GM23338 (cell line): Measurements from ENCODE around the gene TRIML2. TPM values are rescaled to one million over a fixed set of nuclear protein-coding genes. Genes with fewer than 3 reads are reported as not detected.

Source experiments
- ATAC-seq: fragments of 200-7000 bp; cut with Tn5 transposase; 3 replicates; pipeline ENCODE4 v1.9.1; 2020
- DNase-seq: peaks from one replicate; pipeline ENCODE4 v3.0.0-alpha.2; 2015; ENCODE audit warnings: low spot score
- H2AFZ ChIP-seq: fragments of 200-600 bp; sonication (generic); 2 replicates; pipeline ENCODE4 v1.8.0; 2016; ENCODE audit warnings: antibody characterized with exemption, mild to moderate bottlenecking, moderate library complexity
- H3F3A ChIP-seq: fragments of 200-600 bp; sonication (generic); replicated peaks from 2 replicates; pipeline ENCODE4 v1.8.0; 2017; ENCODE audit warnings: antibody characterized with exemption, mixed run types, low read depth
- H3K27ac ChIP-seq: fragments of 200-600 bp; sonication (generic); 2 replicates; pipeline ENCODE4 v1.6.1; 2016; ENCODE audit warnings: low read depth
- H3K27me3 ChIP-seq: fragments of 200-600 bp; sonication (generic); 2 replicates; pipeline ENCODE4 v1.8.0; 2016; ENCODE audit warnings: mild to moderate bottlenecking, mixed run types, moderate library complexity; ENCODE audit not compliant: insufficient read depth
- H3K36me3 ChIP-seq: fragments of 200-600 bp; sonication (generic); 2 replicates; pipeline ENCODE4 v1.8.0; 2016; ENCODE audit warnings: mild to moderate bottlenecking; ENCODE audit not compliant: insufficient read depth
- H3K4me1 ChIP-seq: fragments of 200-600 bp; sonication (generic); 2 replicates; pipeline ENCODE4 v1.8.0; 2016; ENCODE audit warnings: mild to moderate bottlenecking, moderate library complexity; ENCODE audit not compliant: insufficient read depth
- H3K4me2 ChIP-seq: fragments of 200-600 bp; sonication (generic); 2 replicates; pipeline ENCODE4 v1.7.1; 2017; ENCODE audit warnings: mixed run types
- H3K4me3 ChIP-seq: fragments of 200-600 bp; sonication (generic); 2 replicates; pipeline ENCODE4 v1.6.1; 2016; ENCODE audit warnings: mixed run types
- H3K79me2 ChIP-seq: fragments of 200-600 bp; sonication (generic); replicated peaks from 2 replicates; pipeline ENCODE4 v1.8.0; 2017; ENCODE audit warnings: mild to moderate bottlenecking; ENCODE audit not compliant: insufficient read depth
- H3K9me2 ChIP-seq: fragments of 200-600 bp; sonication (generic); 2 replicates; pipeline ENCODE4 v1.8.0; 2017; ENCODE audit not compliant: insufficient read depth
- H4K20me1 ChIP-seq: fragments of 200-600 bp; sonication (generic); replicated peaks from 2 replicates; pipeline ENCODE4 v1.8.0; 2017; ENCODE audit warnings: mild to moderate bottlenecking; ENCODE audit not compliant: insufficient read depth
- H3K27ac Mint-ChIP-seq: 2 replicates; pipeline ENCODE4 v1.8.0; 2020; ENCODE audit warnings: inconsistent platforms, mild to moderate bottlenecking, moderate library complexity, mixed read lengths
- H3K27me3 Mint-ChIP-seq: 3 replicates; pipeline ENCODE4 v1.8.0; 2022; ENCODE audit warnings: low read depth, mild to moderate bottlenecking, moderate library complexity, mixed read lengths, inconsistent platforms; ENCODE audit not compliant: insufficient read depth, poor library complexity
- H3K36me3 Mint-ChIP-seq: 3 replicates; pipeline ENCODE4 v1.8.0; 2021; ENCODE audit warnings: low read depth, mild to moderate bottlenecking, inconsistent platforms, moderate library complexity, mixed read lengths
- H3K4me1 Mint-ChIP-seq: 3 replicates; pipeline ENCODE4 v1.8.0; 2020; ENCODE audit warnings: mild to moderate bottlenecking, inconsistent platforms, mixed read lengths
- H3K4me3 Mint-ChIP-seq: 3 replicates; pipeline ENCODE4 v1.8.0; 2021; ENCODE audit warnings: moderate library complexity, mild to moderate bottlenecking, inconsistent platforms, mixed read lengths
- H3K9me3 Mint-ChIP-seq: 3 replicates; pipeline ENCODE4 v1.8.0; 2020; ENCODE audit warnings: moderate library complexity, mild to moderate bottlenecking, inconsistent platforms, mixed read lengths
- CREB1 ChIP-seq: fragments of 250-450 bp; sonication (Bioruptor Pico); IDR thresholded peaks from 2 replicates; pipeline ENCODE4 v1.5.0; 2020; ENCODE audit warnings: low read depth, mild to moderate bottlenecking, moderate library complexity
- NANOG ChIP-seq: IDR thresholded peaks from 2 replicates; pipeline ENCODE4 v1.6.1; 2016; ENCODE audit warnings: antibody characterized with exemption, borderline replicate concordance
- POLR2AphosphoS5 ChIP-seq: IDR thresholded peaks from 2 replicates; pipeline ENCODE4 v1.6.1; 2016; ENCODE audit warnings: antibody characterized with exemption, low read depth
- STAT1 ChIP-seq: IDR thresholded peaks from one replicate; pipeline ENCODE4 v1.6.1; 2016; ENCODE audit warnings: antibody characterized with exemption; ENCODE audit not compliant: unreplicated experiment
- ZNF114 ChIP-seq: fragments of 250-450 bp; sonication (Bioruptor Pico); IDR thresholded peaks from 2 replicates; pipeline ENCODE4 v1.5.0; 2020; ENCODE audit warnings: mild to moderate bottlenecking, moderate library complexity
- ZNF331 ChIP-seq: fragments of 250-450 bp; sonication (Bioruptor Pico); IDR thresholded peaks from 2 replicates; pipeline ENCODE4 v1.5.0; 2020; ENCODE audit warnings: low read depth, mild to moderate bottlenecking, moderate library complexity
- polyA plus RNA-seq: library from polyadenylated mRNA; unstranded; fragments of >200 nt; fragmentation: Nextera tagmentation; extraction: Ambion mirVana; gene quantifications from 2 replicates; pipeline ENCODE4 v1.2.1, GENCODE V29; 2016
- total RNA-seq: library from RNA; depleted of rRNA; stranded (reverse); fragments of >200 nt; shearing (Covaris generic); gene quantifications from 2 replicates; pipeline ENCODE4 v1.2.3, GENCODE V29; 2014
- TF ChIP-seq, protein P1 (sequence below): IDR thresholded peaks from 2 replicates; pipeline ENCODE4 v1.6.1; 2016; ENCODE audit warnings: antibody characterized with exemption
- TF ChIP-seq, protein P2 (sequence below): fragments of 250-450 bp; sonication (Bioruptor Pico); IDR thresholded peaks from 2 replicates; pipeline ENCODE4 v1.5.0; 2020; ENCODE audit warnings: mild to moderate bottlenecking, moderate library complexity
- TF ChIP-seq, protein P3 (sequence below): IDR thresholded peaks from one replicate; pipeline ENCODE4 v1.6.1; 2018; ENCODE audit warnings: antibody characterized with exemption; ENCODE audit not compliant: unreplicated experiment

The TRIML2 gene
- total and polyA plus RNA-seq, 2 experiments from 2014 or later: 57.8 to 77.9 TPM

DNA sequence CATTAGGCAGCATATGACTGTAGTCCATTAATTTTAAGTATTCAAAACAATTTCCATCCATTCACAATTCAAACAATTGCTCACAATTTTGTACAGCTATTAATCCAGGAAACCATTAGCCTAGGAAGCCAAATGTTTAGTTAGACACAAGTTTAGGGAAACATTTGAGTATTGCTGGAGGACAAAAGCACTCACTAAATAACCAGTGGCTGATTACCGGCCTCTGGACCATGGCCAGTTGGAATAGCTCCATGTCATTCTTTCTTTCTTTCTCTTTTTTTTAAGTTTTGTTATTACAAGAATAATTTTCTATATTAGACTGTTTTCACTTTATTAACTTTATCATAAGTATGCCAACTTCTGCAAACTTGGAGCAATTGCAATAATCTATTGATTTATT lies 31.3 kb downstream of the TRIML2 start:
- H3K27me3 ChIP-seq: no peaks in the 10 kb centered on the region
- no peak overlapping the region for H3K27ac ChIP-seq
- Mint-ChIP-seq H3K4me3 (no peak overlapping the region), H3K9me3 (no peaks in the 10 kb centered on the region), H3K27me3 (peaks cover 5% of the 10 kb centered on the region), H3K27ac (no peak overlapping the region), H3K36me3 (peaks cover 5% of the 10 kb centered on the region; the same call in 2 of the 3 replicates), H3K4me1 (peaks cover 16% of the 10 kb centered on the region; the same call in 2 of the 3 replicates)
- no peak overlapping the region for H3K4me3 ChIP-seq
- no peak overlapping the region for H3K4me2 ChIP-seq
- H3K79me2 ChIP-seq: no peaks in the 10 kb centered on the region
- H3K9me2 ChIP-seq: no peaks in the 10 kb centered on the region
- H3F3A ChIP-seq: no peaks in the 10 kb centered on the region
- no peaks in the 10 kb centered on the region for H4K20me1 ChIP-seq
- DNase-seq: no peak
- ATAC-seq: no peak
- H2AFZ ChIP-seq: no peak overlapping the region
- no peaks in the 10 kb centered on the region; the same call in 1 of the 2 replicates for H3K4me1 ChIP-seq
- no peaks in the 10 kb centered on the region for H3K36me3 ChIP-seq
- TF ChIP-seq, protein P1, sequence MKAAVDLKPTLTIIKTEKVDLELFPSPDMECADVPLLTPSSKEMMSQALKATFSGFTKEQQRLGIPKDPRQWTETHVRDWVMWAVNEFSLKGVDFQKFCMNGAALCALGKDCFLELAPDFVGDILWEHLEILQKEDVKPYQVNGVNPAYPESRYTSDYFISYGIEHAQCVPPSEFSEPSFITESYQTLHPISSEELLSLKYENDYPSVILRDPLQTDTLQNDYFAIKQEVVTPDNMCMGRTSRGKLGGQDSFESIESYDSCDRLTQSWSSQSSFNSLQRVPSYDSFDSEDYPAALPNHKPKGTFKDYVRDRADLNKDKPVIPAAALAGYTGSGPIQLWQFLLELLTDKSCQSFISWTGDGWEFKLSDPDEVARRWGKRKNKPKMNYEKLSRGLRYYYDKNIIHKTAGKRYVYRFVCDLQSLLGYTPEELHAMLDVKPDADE: no peak
- TF ChIP-seq CREB1 (CRISPR knock-in tag) (no peak), STAT1 (no peak), ZNF331 (CRISPR knock-in tag) (no peak), POLR2AphosphoS5 (no peak), ZNF114 (CRISPR knock-in tag) (no peak), NANOG (no peak)
- TF ChIP-seq, protein P2, sequence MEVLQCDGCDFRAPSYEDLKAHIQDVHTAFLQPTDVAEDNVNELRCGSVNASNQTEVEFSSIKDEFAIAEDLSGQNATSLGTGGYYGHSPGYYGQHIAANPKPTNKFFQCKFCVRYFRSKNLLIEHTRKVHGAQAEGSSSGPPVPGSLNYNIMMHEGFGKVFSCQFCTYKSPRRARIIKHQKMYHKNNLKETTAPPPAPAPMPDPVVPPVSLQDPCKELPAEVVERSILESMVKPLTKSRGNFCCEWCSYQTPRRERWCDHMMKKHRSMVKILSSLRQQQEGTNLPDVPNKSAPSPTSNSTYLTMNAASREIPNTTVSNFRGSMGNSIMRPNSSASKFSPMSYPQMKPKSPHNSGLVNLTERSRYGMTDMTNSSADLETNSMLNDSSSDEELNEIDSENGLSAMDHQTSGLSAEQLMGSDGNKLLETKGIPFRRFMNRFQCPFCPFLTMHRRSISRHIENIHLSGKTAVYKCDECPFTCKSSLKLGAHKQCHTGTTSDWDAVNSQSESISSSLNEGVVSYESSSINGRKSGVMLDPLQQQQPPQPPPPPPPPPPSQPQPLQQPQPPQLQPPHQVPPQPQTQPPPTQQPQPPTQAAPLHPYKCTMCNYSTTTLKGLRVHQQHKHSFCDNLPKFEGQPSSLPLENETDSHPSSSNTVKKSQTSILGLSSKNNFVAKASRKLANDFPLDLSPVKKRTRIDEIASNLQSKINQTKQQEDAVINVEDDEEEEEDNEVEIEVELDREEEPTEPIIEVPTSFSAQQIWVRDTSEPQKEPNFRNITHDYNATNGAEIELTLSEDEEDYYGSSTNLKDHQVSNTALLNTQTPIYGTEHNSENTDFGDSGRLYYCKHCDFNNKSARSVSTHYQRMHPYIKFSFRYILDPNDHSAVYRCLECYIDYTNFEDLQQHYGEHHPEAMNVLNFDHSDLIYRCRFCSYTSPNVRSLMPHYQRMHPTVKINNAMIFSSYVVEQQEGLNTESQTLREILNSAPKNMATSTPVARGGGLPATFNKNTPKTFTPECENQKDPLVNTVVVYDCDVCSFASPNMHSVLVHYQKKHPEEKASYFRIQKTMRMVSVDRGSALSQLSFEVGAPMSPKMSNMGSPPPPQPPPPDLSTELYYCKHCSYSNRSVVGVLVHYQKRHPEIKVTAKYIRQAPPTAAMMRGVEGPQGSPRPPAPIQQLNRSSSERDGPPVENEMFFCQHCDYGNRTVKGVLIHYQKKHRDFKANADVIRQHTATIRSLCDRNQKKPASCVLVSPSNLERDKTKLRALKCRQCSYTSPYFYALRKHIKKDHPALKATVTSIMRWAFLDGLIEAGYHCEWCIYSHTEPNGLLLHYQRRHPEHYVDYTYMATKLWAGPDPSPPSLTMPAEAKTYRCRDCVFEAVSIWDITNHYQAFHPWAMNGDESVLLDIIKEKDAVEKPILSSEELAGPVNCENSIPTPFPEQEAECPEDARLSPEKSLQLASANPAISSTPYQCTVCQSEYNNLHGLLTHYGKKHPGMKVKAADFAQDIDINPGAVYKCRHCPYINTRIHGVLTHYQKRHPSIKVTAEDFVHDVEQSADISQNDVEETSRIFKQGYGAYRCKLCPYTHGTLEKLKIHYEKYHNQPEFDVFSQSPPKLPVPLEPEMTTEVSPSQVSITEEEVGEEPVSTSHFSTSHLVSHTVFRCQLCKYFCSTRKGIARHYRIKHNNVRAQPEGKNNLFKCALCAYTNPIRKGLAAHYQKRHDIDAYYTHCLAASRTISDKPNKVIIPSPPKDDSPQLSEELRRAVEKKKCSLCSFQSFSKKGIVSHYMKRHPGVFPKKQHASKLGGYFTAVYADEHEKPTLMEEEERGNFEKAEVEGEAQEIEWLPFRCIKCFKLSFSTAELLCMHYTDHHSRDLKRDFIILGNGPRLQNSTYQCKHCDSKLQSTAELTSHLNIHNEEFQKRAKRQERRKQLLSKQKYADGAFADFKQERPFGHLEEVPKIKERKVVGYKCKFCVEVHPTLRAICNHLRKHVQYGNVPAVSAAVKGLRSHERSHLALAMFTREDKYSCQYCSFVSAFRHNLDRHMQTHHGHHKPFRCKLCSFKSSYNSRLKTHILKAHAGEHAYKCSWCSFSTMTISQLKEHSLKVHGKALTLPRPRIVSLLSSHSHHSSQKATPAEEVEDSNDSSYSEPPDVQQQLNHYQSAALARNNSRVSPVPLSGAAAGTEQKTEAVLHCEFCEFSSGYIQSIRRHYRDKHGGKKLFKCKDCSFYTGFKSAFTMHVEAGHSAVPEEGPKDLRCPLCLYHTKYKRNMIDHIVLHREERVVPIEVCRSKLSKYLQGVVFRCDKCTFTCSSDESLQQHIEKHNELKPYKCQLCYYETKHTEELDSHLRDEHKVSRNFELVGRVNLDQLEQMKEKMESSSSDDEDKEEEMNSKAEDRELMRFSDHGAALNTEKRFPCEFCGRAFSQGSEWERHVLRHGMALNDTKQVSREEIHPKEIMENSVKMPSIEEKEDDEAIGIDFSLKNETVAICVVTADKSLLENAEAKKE (CRISPR knock-in tag): no peak
- TF ChIP-seq, protein P3, sequence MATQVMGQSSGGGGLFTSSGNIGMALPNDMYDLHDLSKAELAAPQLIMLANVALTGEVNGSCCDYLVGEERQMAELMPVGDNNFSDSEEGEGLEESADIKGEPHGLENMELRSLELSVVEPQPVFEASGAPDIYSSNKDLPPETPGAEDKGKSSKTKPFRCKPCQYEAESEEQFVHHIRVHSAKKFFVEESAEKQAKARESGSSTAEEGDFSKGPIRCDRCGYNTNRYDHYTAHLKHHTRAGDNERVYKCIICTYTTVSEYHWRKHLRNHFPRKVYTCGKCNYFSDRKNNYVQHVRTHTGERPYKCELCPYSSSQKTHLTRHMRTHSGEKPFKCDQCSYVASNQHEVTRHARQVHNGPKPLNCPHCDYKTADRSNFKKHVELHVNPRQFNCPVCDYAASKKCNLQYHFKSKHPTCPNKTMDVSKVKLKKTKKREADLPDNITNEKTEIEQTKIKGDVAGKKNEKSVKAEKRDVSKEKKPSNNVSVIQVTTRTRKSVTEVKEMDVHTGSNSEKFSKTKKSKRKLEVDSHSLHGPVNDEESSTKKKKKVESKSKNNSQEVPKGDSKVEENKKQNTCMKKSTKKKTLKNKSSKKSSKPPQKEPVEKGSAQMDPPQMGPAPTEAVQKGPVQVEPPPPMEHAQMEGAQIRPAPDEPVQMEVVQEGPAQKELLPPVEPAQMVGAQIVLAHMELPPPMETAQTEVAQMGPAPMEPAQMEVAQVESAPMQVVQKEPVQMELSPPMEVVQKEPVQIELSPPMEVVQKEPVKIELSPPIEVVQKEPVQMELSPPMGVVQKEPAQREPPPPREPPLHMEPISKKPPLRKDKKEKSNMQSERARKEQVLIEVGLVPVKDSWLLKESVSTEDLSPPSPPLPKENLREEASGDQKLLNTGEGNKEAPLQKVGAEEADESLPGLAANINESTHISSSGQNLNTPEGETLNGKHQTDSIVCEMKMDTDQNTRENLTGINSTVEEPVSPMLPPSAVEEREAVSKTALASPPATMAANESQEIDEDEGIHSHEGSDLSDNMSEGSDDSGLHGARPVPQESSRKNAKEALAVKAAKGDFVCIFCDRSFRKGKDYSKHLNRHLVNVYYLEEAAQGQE: no peak
